ENCODE results near the gene EPHX1. TPM values are rescaled to one million over a fixed set of nuclear protein-coding genes. Genes with fewer than 3 reads are reported as not detected.

The EPHX1 gene
- total and polyA plus RNA-seq, 2 of the 8 experiments (the other 6 are each of a cell fraction or from before 2014, with no cell fraction given), result 45.3 to 79.1 TPM

DNA sequence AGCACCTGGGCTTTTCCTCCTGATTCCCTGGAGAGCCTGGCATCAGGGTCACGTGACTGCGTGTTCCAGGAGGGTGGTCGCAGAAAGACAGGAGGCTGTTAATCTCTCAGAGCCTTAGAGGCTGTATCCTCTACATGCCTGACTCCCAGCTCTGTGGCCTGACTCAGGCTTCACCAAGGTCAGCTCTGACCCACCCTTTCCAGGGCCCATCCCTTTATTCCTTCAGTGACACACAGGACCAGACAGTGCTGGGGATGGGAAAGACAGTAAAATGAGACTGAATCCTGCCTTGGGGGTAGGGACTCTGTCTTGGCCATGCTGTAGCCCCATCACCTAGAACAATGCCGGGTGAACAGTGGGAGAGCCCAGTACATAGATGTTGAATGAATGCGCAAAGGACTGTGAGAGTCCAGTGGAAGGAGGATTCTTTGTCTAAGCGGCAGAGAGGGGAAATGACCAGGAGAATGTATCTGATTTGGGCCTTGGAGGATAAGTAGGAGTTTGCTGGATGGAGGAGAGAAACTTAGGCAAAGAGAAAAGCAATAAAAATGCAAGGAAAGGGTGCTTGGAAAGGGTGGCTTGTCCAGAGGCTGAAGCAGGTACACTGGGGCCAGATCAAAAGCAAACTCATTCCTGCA lies 33.0 kb downstream of the EPHX1 start:
- Histone ChIP-seq H4K91ac (replicated peaks; ENCODE audit: insufficient read length, low read length) (no peak overlapping the region), H3K4ac (replicated peaks; ENCODE audit: insufficient read length, low read depth, low read length) (no peak overlapping the region), H2BK120ac (replicated peaks; ENCODE audit: low read depth, low read length) (no peak overlapping the region), H2AFZ (ENCODE audit: low read length) (no peak overlapping the region), H2BK12ac (ENCODE audit: low read depth, low read length) (no peak overlapping the region), H3K23me2 (ENCODE audit: low read depth, low read length) (no peaks in the 10 kb centered on the region; the same call in 1 of the 2 replicates), H3K27ac (ENCODE audit: low read depth, low read length) (no peak overlapping the region), H2BK5ac (ENCODE audit: low read depth, low read length) (no peak overlapping the region; the same call in 1 of the 2 replicates), H3K27me3 (replicated peaks in 1 of 4; ENCODE audit: control insufficient read depth in 3 of 4, extremely low read depth in 1 of 4, insufficient read depth in 3 of 4, low read length in 3 of 4) (no peaks in the 10 kb centered on the region; a peak in 1 of 7 replicates), H3K36me3 (ENCODE audit: control insufficient read depth in 2 of 4, insufficient read depth in 4 of 4, low read length in 3 of 4) (peaks cover 0 to 16% (median 6%) of the 10 kb centered on the region in 4 experiments; a peak in 3 of 8 replicates), H4K8ac (ENCODE audit: extremely low read depth, insufficient read depth, low read length) (no peak overlapping the region), H2BK15ac (ENCODE audit: low read length) (no peak overlapping the region), H4K20me1 (replicated peaks in 1 of 2; ENCODE audit: control insufficient read depth in 1 of 2, insufficient read depth in 2 of 2, low read length in 2 of 2) (peaks cover 2 to 8% of the 10 kb centered on the region in 2 experiments), H3K18ac (ENCODE audit: extremely low read depth, low read length) (no peak overlapping the region), H3K4me1 (replicated peaks in 1 of 4; ENCODE audit: control insufficient read depth in 3 of 4, insufficient read depth in 4 of 4, low read length in 3 of 4) (peaks cover 0 to 8% (median 4%) of the 10 kb centered on the region in 4 experiments; a peak in 4 of 7 replicates), H3K23ac (ENCODE audit: insufficient read length) (no peak overlapping the region), H2AK5ac (ENCODE audit: low read depth, low read length) (no peak overlapping the region), H3K4me3 (ENCODE audit: extremely low read depth in 1 of 4, insufficient read depth in 2 of 4, low read depth in 3 of 4, low read length in 4 of 4) (no peak overlapping the region), H3K79me1 (ENCODE audit: low read depth, low read length) (0 out of 2 replicates have a peak, but pooled peaks cover 2% of the 10 kb centered on the region), H3K79me2 (ENCODE audit: control insufficient read depth in 1 of 2, insufficient read depth in 2 of 2, low read length in 2 of 2) (no peaks in the 10 kb centered on the region), H4K5ac (ENCODE audit: insufficient read length, low read depth, low read length) (no peak overlapping the region), H3K9ac (replicated peaks in 1 of 4; ENCODE audit: extremely low read depth in 1 of 4, low read depth in 3 of 4, low read length in 3 of 4) (no peak overlapping the region), H3K14ac (ENCODE audit: insufficient read length) (no peak overlapping the region), H3K4me2 (ENCODE audit: insufficient read depth in 1 of 2, low read depth in 2 of 2, low read length in 2 of 2) (no peak overlapping the region), H3K56ac (replicated peaks; ENCODE audit: insufficient read length, low read depth, low read length) (no peak overlapping the region), H2BK20ac (ENCODE audit: low read length) (no peak overlapping the region), H3K9me3 (ENCODE audit: insufficient read depth in 2 of 2, low read depth in 1 of 2, low read length in 1 of 2) (no peaks in the 10 kb centered on the region)
- DNase-seq (ENCODE audit: low read depth in 1 of 2, low spot score in 2 of 2) (no peak), FAIRE-seq (no peak)
- POLR2A ChIA-PET (ENCODE audit: partially characterized antibody), result interaction anchor here (0.9 to 3.4 kb wide), 12 partner anchors 10 to 368 kb away, joined by 3 to 15 read pairs (median 4); partner anchors contain the start of genes LEFTY1 and SRP9
- CTCF ChIA-PET (ENCODE audit: partially characterized antibody), result interaction anchor here (0.7 to 3.4 kb wide), 9 partner anchors 18 to 368 kb away, joined by 3 to 10 read pairs (median 4); partner anchors contain the start of gene SRP9
- 93% methylated on average over 6 of the region's 6 CpGs; no CpG with 5 or more reads in 1 of the 2 experiments for WGBS, 2 experiments (ENCODE audit: extremely low coverage in 1 of 2, insufficient coverage in 1 of 2, insufficient read length in 1 of 2, insufficient replicate concordance in 2 of 2, low coverage in 1 of 2, low lambda C conversion rate in 2 of 2, missing lambda C conversion rate in 1 of 2)
- TF ChIP-seq TCF12 (IDR thresholded peaks at IDR 0.05; ENCODE audit: low read depth, low read length), result no peak
- no peak for TF ChIP-seq KDM4A (IDR thresholded peaks at IDR 0.05; ENCODE audit: low read depth, low read length, severe bottlenecking)
- no peak for TF ChIP-seq EGR1 (IDR thresholded peaks at IDR 0.05; ENCODE audit: borderline replicate concordance, low read depth, low read length)
- no peak for TF ChIP-seq YY1 (IDR thresholded peaks at IDR 0.05; ENCODE audit: low read depth, low read length)
- no peak for TF ChIP-seq PHF8 (conservative IDR thresholded peaks at IDR 0.05; ENCODE audit: low read depth, low read length)
- no peak for TF ChIP-seq POLR2A (IDR thresholded peaks at IDR 0.05; ENCODE audit: control extremely low read depth in 1 of 2, low read depth in 2 of 2, low read length in 2 of 2)
- no peak for TF ChIP-seq GTF2F1 (IDR thresholded peaks at IDR 0.05; ENCODE audit: borderline replicate concordance, low read depth, low read length)
- TF ChIP-seq TAF7 (optimal IDR thresholded peaks at IDR 0.05; ENCODE audit: borderline replicate concordance, low read depth, low read length), result no peak
- no peak for TF ChIP-seq CEBPB (IDR thresholded peaks at IDR 0.05; ENCODE audit: low read depth, low read length)
- TF ChIP-seq FOSL1 (IDR thresholded peaks at IDR 0.05; ENCODE audit: insufficient read depth, low read depth, low read length), result no peak
- no peak for TF ChIP-seq GABPA (IDR thresholded peaks at IDR 0.05; ENCODE audit: borderline replicate concordance, insufficient read depth, low read length)
- no peak for TF ChIP-seq ZNF274 (IDR thresholded peaks at IDR 0.05; ENCODE audit: borderline replicate concordance, extremely low read depth, low read length)
- no peak for TF ChIP-seq SRF (IDR thresholded peaks at IDR 0.05; ENCODE audit: low read depth, low read length)
